ENCODE results near the gene PPIP5K2. TPM values are rescaled to one million over a fixed set of nuclear protein-coding genes. Genes with fewer than 3 reads are reported as not detected.

The PPIP5K2 gene
- total RNA-seq, 2 donors from 2014 or later: 63.5 to 70.6 TPM

DNA sequence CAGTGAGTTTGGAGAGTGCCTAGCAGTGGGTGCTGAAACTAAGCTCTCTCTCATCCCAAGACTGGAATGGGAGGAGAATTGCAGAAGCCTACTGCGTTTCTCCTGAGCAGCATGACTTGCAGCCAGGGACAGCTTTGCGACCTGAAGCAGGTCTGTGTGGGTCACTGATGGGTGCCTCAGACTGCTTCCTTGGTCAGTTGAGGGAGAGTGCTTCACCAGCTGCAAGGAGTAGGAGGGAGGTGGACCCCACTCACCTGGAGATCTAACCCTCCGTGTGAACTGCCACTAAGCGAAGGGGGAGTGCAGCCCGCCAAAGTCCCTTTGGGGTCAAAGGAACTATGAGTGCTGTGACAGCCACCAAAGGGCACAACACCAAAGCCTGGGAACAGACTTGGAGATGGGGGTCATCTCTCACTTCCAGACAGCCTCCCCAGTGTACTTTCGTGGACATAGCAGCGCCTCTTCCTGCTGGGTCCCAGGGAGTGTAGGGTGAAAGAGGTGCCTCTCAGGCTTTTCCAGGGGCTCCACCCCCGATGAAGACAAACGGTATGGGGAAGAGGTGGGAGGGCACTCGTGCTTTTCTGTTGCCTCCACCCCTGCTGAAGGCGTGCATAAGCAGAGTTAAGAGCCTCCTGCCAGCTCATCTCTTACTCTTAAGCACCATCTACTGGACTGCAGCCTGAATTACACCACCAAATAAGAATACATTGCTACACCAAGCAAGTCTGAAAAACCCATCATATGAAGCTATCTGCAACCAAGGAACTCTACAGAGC lies 104.2 kb downstream of the PPIP5K2 start:
- peak; percentile 67 for DNase-seq (ENCODE audit: low spot score)
- H3K4me3 Mint-ChIP-seq: no peak overlapping the region
- H3K36me3 Mint-ChIP-seq: no peaks in the 10 kb centered on the region
- ATAC-seq: peak; percentile 83 to 84
- H3K27ac Mint-ChIP-seq: no peak overlapping the region
- H3K27me3 Mint-ChIP-seq: peaks cover 25 to 44% of the 10 kb centered on the region in 2 donors
- H3K9me3 Mint-ChIP-seq: no peaks in the 10 kb centered on the region
- peaks cover 0 to 7% of the 10 kb centered on the region in 2 donors for H3K4me1 Mint-ChIP-seq (ENCODE audit: low read depth in 2 of 2)

- Mint-ChIP-seq H3K4me1 (ENCODE audit: low read depth in 2 of 2) (peaks cover 0 to 7% of the 10 kb centered on the region in 2 donors), H3K27ac (no peak overlapping the region), H3K27me3 (peaks cover 25 to 45% of the 10 kb centered on the region in 2 donors), H3K9me3 (no peaks in the 10 kb centered on the region), H3K36me3 (no peaks in the 10 kb centered on the region), H3K4me3 (no peak overlapping the region)
- DNase-seq (ENCODE audit: low spot score) (no peak), ATAC-seq (no peak)
These were observed 104.8 kb downstream of the PPIP5K2 start for GRCh38 chr5:103224894-103225246.

DNA sequence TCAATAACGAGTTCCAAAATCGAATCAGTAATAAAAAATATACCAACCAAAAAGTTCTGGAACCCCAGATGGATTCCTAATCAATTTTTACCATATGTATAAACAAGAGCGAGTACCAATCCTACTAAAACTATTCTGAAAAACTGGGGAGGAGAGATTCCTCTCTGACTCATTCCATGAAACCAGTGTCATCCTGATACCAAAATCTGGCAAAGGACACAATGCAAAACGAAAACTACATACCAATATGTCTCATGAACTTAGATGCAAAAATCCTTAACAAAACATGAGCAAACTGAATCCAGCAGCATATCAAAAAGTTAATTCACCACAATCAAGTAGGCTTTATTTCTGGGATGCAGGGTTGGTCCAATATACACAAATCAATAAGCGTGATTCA lies 108.0 kb downstream of the PPIP5K2 start:
- no peaks in the 10 kb centered on the region for H3K36me3 Mint-ChIP-seq
- peaks cover 0 to 7% of the 10 kb centered on the region in 2 donors for H3K4me1 Mint-ChIP-seq (ENCODE audit: low read depth in 2 of 2)
- H3K4me3 Mint-ChIP-seq: no peak overlapping the region
- DNase-seq (ENCODE audit: low spot score): no peak
- H3K27ac Mint-ChIP-seq: no peak overlapping the region
- H3K9me3 Mint-ChIP-seq: no peaks in the 10 kb centered on the region
- ATAC-seq: no peak
- H3K27me3 Mint-ChIP-seq: peaks cover 27 to 45% of the 10 kb centered on the region in 2 donors

DNA sequence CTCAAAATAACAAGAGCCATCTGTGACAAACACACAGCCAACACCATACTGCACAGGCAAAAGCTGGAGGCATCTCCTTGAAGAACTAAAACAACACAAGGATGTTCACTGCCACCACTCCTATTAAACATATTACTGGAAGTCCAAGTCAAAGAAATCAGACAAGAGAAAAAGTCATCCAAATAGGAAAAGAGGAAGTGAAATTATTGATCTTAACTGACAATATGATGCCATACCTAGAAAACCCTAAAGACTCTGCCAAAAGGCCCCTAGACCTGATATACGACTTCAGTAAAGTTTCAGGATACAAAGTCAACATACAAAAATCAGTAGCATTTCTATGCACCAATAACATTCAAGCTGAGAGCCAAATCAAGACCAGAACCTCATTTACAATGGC lies 108.5 kb downstream of the PPIP5K2 start:
- Mint-ChIP-seq H3K4me3 (no peak overlapping the region), H3K4me1 (ENCODE audit: low read depth in 2 of 2) (peaks cover 0 to 7% of the 10 kb centered on the region in 2 donors), H3K27me3 (peaks cover 27 to 45% of the 10 kb centered on the region in 2 donors), H3K9me3 (no peaks in the 10 kb centered on the region), H3K27ac (no peak overlapping the region), H3K36me3 (no peaks in the 10 kb centered on the region)
- DNase-seq (ENCODE audit: low spot score): no peak
- ATAC-seq: no peak

GRCh38 chr5:103232393-103232999 lies 112.4 kb downstream of the PPIP5K2 start:
- Mint-ChIP-seq H3K27ac (no peak overlapping the region), H3K36me3 (no peaks in the 10 kb centered on the region)
- no peak for DNase-seq (ENCODE audit: low spot score)

DNA sequence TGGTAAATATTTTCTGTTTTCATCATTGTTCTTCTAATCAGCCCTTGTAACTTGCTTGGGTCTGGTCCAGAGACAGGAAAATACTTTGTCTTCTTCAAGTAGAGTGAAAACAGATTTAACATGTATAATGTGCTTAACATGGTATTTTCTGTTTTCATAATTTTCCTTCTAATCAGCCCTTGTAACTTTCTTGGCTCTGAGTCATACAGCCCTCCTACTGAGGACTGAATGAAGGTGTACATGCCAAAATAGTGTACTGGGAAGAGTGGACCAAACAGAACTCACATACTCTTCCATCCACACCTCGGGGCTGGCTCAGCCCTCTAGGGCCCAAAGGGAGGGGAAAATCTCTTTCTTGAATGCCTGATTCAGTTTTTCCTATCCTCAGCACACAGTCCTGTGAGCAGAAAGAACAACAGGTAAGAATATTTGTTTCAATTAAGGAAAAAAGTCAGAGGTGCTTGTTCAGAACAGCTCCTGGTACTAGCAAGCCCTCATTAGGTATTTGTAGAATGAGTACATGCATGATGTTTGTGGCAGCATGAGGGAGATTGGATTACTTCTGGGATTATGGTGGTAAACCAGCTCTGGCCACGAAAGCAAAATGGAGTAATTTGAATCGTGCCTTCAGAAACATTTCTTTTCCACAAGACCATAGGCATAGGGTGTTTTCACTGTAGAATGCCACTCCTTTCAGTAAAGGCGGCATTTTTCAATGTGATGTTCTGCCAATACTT lies 114.3 kb downstream of the PPIP5K2 start:
- Mint-ChIP-seq H3K4me1 (ENCODE audit: low read depth in 2 of 2) (no peaks in the 10 kb centered on the region), H3K9me3 (no peaks in the 10 kb centered on the region), H3K27me3 (peaks cover 9 to 20% of the 10 kb centered on the region in 2 donors), H3K36me3 (peaks cover 12% of the 10 kb centered on the region), H3K4me3 (no peak overlapping the region), H3K27ac (no peak overlapping the region)
- no peak for ATAC-seq
- no peak for DNase-seq (ENCODE audit: low spot score)

More at GRCh38 chr5:103232393-103232999, 112.4 kb downstream of the PPIP5K2 start:
- peak in 1 of 2 donors; percentile 62 for ATAC-seq
- peaks cover 0 to 7% of the 10 kb centered on the region in 2 donors for H3K4me1 Mint-ChIP-seq (ENCODE audit: low read depth in 2 of 2)
- peaks cover 21 to 22% of the 10 kb centered on the region in 2 donors for H3K27me3 Mint-ChIP-seq
- H3K4me3 Mint-ChIP-seq: no peak overlapping the region
- no peaks in the 10 kb centered on the region for H3K9me3 Mint-ChIP-seq

- ATAC-seq (no peak), DNase-seq (ENCODE audit: low spot score) (no peak)
- H3K27ac Mint-ChIP-seq: no peak overlapping the region
- no peaks in the 10 kb centered on the region for H3K9me3 Mint-ChIP-seq
- H3K36me3 Mint-ChIP-seq: peaks cover 16% of the 10 kb centered on the region
- H3K4me3 Mint-ChIP-seq: no peak overlapping the region
- H3K27me3 Mint-ChIP-seq: peaks cover 9 to 21% of the 10 kb centered on the region in 2 donors
- H3K4me1 Mint-ChIP-seq (ENCODE audit: low read depth in 2 of 2): no peaks in the 10 kb centered on the region
These were observed 115.8 kb downstream of the PPIP5K2 start for GRCh38 chr5:103235891-103236290.

DNA sequence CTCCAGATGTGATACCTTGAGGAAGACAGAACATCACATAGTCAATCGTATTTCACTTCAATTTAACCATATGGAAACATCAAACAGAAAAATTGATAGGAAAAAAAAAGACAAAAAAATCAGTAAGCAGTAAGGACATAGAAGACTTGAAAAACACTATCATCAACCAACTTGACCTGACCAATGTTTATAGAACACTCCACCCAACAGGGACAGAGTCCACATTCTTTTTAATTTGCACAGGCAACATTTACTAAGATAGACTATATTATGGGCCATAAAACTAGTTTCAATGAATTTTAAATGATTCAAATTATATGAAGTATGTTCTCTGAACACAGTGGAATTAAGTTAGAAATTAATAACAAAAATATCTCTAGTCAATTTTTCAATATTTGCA lies 117.7 kb downstream of the PPIP5K2 start:
- peaks cover 9 to 21% of the 10 kb centered on the region in 2 donors for H3K27me3 Mint-ChIP-seq
- no peak for DNase-seq (ENCODE audit: low spot score)
- no peaks in the 10 kb centered on the region for H3K4me1 Mint-ChIP-seq (ENCODE audit: low read depth in 2 of 2)
- no peak overlapping the region for H3K27ac Mint-ChIP-seq
- no peak overlapping the region for H3K4me3 Mint-ChIP-seq
- H3K9me3 Mint-ChIP-seq: no peaks in the 10 kb centered on the region
- H3K36me3 Mint-ChIP-seq: peaks cover 16% of the 10 kb centered on the region
- ATAC-seq: no peak

- ATAC-seq: no peak
These were observed 123.6 kb downstream of the PPIP5K2 start for GRCh38 chr5:103243665-103244064.

DNA sequence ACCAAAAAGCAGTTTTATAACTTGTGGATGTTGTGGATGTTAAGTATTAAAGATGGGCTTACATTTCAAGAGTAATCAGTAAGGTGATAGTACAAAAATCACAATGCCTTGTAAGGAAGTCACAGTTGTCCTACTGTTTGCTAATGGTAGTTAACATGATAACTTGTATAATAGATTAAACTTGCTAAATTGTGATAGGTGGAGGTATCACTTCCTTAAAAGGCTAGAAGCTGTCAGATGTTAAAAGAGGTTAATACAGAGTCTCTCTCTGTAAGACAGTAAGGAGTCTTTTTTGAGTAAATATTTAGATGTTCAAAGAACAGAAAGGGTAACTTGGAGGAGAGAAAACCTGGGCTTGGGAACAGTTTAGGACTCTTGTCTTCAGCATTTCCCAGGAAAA lies 124.3 kb downstream of the PPIP5K2 start:
- no peak for DNase-seq (ENCODE audit: low spot score)
- Mint-ChIP-seq H3K27ac (no peak overlapping the region), H3K36me3 (peaks cover 4% of the 10 kb centered on the region), H3K4me1 (ENCODE audit: low read depth in 2 of 2) (peaks cover 0 to 5% of the 10 kb centered on the region in 2 donors), H3K27me3 (peaks cover 21 to 28% of the 10 kb centered on the region in 2 donors), H3K4me3 (no peak overlapping the region), H3K9me3 (no peaks in the 10 kb centered on the region)
- no peak for ATAC-seq

More at GRCh38 chr5:103243665-103244064, 123.6 kb downstream of the PPIP5K2 start:
- Mint-ChIP-seq H3K27me3 (peaks cover 21 to 34% of the 10 kb centered on the region in 2 donors), H3K27ac (no peak overlapping the region), H3K4me3 (no peak overlapping the region), H3K36me3 (peaks cover 9% of the 10 kb centered on the region), H3K9me3 (no peaks in the 10 kb centered on the region), H3K4me1 (ENCODE audit: low read depth in 2 of 2) (peaks cover 0 to 5% of the 10 kb centered on the region in 2 donors)
- DNase-seq (ENCODE audit: low spot score): no peak

DNA sequence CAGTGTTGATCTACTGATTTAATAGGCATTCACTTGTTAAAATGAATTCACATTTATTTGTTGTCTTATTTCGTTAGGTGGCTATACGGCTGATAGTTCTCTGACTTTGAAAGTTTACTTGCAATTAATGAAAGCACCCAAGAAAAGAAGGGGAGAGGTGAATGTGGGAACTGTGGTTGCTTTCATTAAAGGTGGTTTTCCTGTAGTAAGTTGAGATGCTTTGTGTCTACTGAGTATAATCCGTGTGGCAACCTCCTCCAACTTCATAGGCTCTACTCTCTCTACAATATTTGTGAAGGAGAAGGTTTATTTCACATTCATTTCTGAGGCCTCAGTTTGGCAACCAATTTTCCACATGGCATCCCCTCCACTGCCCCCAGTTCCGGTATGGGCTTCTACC lies 125.7 kb downstream of the PPIP5K2 start:
- no peak for DNase-seq (ENCODE audit: low spot score)

DNA sequence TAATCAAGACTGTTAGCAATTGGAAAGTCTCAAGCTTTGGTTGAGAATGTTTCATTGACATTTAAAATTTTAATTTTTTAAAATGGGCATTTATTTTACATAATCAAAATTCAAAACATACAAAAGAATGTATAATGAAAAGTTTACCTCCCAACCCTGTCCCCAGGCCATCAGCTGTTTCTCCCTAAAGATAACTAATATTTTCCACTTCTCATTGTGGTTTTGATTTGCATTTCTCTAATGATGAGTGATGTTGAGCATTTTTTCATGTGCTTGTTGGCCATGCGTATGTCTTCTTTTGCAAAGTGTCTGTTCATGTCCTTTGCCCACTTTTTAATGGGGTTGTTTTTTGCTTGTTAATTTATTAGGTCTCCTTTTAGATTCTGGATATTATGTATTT lies 127.0 kb downstream of the PPIP5K2 start:
- Mint-ChIP-seq H3K27me3 (peaks cover 25 to 42% of the 10 kb centered on the region in 2 donors), H3K36me3 (no peaks in the 10 kb centered on the region), H3K4me3 (no peak overlapping the region), H3K4me1 (ENCODE audit: low read depth in 2 of 2) (peaks cover 0 to 5% of the 10 kb centered on the region in 2 donors), H3K27ac (no peak overlapping the region), H3K9me3 (no peaks in the 10 kb centered on the region)
- ATAC-seq (no peak), DNase-seq (ENCODE audit: low spot score) (no peak)

More for the DNA sequence above, 125.7 kb downstream of the PPIP5K2 start:
- Mint-ChIP-seq H3K36me3 (no peaks in the 10 kb centered on the region), H3K4me1 (ENCODE audit: low read depth in 2 of 2) (peaks cover 0 to 5% of the 10 kb centered on the region in 2 donors), H3K27me3 (peaks cover 22 to 30% of the 10 kb centered on the region in 2 donors), H3K4me3 (no peak overlapping the region), H3K27ac (no peak overlapping the region), H3K9me3 (no peaks in the 10 kb centered on the region)
- no peak for ATAC-seq

- H3K9me3 Mint-ChIP-seq: no peaks in the 10 kb centered on the region
- no peak overlapping the region for H3K4me3 Mint-ChIP-seq
- peaks cover 20 to 30% of the 10 kb centered on the region in 2 donors for H3K27me3 Mint-ChIP-seq
- peaks cover 0 to 5% of the 10 kb centered on the region in 2 donors for H3K4me1 Mint-ChIP-seq (ENCODE audit: low read depth in 2 of 2)
- DNase-seq (ENCODE audit: low spot score) (no peak), ATAC-seq (no peak)
- H3K27ac Mint-ChIP-seq: no peak overlapping the region
- no peaks in the 10 kb centered on the region for H3K36me3 Mint-ChIP-seq
These were observed 129.0 kb downstream of the PPIP5K2 start for GRCh38 chr5:103249068-103249467.

- H3K36me3 Mint-ChIP-seq: no peaks in the 10 kb centered on the region
- no peak overlapping the region for H3K27ac Mint-ChIP-seq
- H3K4me1 Mint-ChIP-seq (ENCODE audit: low read depth in 2 of 2): peaks cover 3 to 6% of the 10 kb centered on the region in 2 donors
- no peak for ATAC-seq
- peaks cover 10 to 14% of the 10 kb centered on the region in 2 donors for H3K27me3 Mint-ChIP-seq
- DNase-seq (ENCODE audit: low spot score): no peak
- no peaks in the 10 kb centered on the region for H3K9me3 Mint-ChIP-seq
- no peak overlapping the region for H3K4me3 Mint-ChIP-seq
These were observed 134.8 kb downstream of the PPIP5K2 start for GRCh38 chr5:103254921-103255320.
